ENCODE data around the gene MSI2. TPM values are rescaled to one million over a fixed set of nuclear protein-coding genes. Genes with fewer than 3 reads are reported as not detected.

MSI2 gene
- total RNA-seq, 4 donors from 2014 or later = 27.3 to 50.4 (median 36.8) TPM

DNA sequence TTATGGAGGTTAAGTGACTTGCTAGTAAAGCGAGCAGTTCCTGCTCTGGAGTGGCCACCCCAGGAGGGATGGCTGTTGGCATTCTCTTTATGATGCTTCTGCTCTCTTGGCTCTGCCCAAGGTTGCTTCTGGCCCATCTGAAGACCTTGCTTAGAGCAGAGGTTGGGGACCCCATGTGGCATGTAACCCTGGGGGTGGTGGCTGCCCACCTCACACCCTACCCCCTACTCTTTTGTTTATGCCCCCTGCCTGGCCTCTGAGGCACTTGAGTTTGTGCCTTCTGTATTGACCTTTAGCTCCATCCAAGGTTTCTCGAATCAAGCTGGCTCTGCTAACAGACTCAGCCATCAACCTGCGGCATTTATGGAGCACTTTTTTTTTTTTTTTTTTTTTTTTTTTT lies 214.6 kb downstream of the MSI2 start:
- 90 to 100% methylated on average over 1 to 3 of the region's 3 CpGs for WGBS, 2 donors (ENCODE audit: low coverage in 1 of 2)

DNA sequence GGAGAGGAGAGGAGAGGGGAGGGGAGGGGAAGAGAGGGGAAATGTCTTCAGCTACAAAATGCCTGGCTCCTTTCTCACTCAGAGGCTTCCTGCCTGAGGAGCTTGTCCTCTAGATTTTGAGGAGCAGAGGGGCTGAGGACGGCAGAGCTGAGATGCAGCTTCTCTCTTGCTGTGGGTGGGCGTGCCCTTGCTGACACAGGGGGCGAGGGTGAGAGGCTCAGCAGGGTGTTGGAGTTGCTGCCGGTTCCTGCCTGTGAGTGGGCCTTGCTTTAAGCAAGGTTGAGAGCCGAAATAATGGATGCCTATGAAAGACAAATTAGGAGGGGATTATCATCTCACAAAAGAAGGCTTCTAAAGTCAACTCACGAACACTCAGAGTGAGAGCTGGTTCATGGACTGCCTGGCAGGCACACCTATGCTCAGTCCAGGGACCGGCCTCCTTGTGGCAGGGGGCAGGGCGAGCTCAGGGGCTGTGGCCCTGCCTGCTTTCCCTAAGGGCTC lies 215.6 kb downstream of the MSI2 start:
- Histone ChIP-seq H3K36me3 (no peaks in the 10 kb centered on the region), H3K27me3 (no peaks in the 10 kb centered on the region), H3K4me3 (no peak overlapping the region), H3K4me1 (peaks cover 0 to 27% (median 6%) of the 10 kb centered on the region in 3 donors), H3K27ac (no peak overlapping the region), H3K9me3 (no peaks in the 10 kb centered on the region)
- WGBS, 2 donors (ENCODE audit: low coverage in 1 of 2) = 75 to 90% methylated on average over 2 of the region's 8 CpGs
- no peak for ATAC-seq
- TF ChIP-seq POLR2AphosphoS5 (IDR thresholded peaks at IDR 0.05) (no peak), EP300 (IDR thresholded peaks at IDR 0.05) (no peak), POLR2A (IDR thresholded peaks at IDR 0.05) (no peak)
- TF ChIP-seq, protein P1, sequence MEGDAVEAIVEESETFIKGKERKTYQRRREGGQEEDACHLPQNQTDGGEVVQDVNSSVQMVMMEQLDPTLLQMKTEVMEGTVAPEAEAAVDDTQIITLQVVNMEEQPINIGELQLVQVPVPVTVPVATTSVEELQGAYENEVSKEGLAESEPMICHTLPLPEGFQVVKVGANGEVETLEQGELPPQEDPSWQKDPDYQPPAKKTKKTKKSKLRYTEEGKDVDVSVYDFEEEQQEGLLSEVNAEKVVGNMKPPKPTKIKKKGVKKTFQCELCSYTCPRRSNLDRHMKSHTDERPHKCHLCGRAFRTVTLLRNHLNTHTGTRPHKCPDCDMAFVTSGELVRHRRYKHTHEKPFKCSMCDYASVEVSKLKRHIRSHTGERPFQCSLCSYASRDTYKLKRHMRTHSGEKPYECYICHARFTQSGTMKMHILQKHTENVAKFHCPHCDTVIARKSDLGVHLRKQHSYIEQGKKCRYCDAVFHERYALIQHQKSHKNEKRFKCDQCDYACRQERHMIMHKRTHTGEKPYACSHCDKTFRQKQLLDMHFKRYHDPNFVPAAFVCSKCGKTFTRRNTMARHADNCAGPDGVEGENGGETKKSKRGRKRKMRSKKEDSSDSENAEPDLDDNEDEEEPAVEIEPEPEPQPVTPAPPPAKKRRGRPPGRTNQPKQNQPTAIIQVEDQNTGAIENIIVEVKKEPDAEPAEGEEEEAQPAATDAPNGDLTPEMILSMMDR (IDR thresholded peaks at IDR 0.05) = no peak

More for the DNA sequence above, 214.6 kb downstream of the MSI2 start:
- no peak for TF ChIP-seq POLR2AphosphoS5 (IDR thresholded peaks at IDR 0.05)
- TF ChIP-seq EP300 (IDR thresholded peaks at IDR 0.05) = no peak
- TF ChIP-seq, protein P1 (IDR thresholded peaks at IDR 0.05) = no peak
- no peak for TF ChIP-seq POLR2A (IDR thresholded peaks at IDR 0.05)
- H3K27ac ChIP-seq = no peak overlapping the region
- no peaks in the 10 kb centered on the region for H3K27me3 ChIP-seq
- no peak overlapping the region for H3K4me3 ChIP-seq
- no peaks in the 10 kb centered on the region for H3K9me3 ChIP-seq
- no peaks in the 10 kb centered on the region for H3K36me3 ChIP-seq
- peaks cover 0 to 27% (median 6%) of the 10 kb centered on the region in 3 donors for H3K4me1 ChIP-seq
- no peak for ATAC-seq

DNA sequence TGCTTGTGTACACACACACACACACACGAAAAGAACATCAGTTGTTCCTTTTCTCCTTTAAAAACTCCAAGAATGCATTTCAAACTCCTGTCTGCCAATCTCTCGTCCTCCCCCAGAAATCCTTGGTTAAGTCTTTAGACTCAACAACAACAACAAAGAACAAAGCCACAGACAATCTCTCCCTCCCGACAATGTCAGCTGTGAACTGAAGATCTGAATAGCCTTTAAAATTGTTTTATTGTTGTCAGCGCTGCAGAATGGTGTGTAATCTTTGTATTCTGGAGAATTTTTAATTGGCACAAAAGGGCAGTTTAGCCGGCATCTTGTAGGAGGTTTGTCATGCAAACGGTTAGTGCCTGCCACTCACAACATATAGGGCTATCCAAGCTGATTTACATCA lies 219.5 kb downstream of the MSI2 start:
- H3K4me1 ChIP-seq = peaks cover 0 to 55% (median 15%) of the 10 kb centered on the region in 3 donors

DNA sequence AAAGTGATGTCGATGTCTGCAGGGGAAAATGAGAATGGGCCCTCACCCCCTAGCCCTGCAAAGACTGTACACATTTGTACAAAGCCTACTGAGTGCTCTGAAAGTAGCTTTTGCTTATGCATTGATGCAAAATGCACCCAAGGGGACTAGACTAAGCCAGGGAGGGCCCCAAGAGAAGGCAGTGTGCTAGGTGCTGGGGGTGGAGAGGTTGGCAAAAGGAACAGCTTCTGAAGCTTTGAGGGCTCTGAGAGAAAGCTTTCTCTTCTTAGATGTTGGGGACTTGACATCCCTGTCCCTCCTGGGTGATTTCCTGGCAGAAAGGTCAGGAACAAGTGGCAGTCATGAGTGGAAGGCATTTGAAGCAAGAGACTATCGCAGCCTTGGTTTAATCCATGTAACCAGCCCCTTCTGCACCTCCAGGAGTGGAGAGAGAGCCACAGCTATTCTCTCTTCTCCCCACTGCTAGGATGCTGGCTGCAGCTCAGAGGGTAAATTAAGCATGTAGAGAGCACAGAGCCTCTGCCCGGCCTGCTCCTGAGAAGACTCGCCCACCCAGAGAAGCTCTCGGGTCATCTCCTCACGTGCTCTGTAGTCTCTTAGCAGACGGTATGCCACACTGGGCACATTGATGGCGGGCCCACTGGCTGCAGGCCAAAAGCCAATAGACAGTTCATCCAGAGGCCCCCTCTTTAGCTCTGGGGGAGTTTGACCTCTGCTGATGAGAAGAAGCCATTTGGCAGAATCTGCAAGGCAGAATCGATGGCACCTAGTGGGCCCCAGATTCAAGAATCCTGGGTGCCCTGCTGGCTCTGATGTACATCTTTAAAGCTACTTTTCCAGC lies 221.4 kb downstream of the MSI2 start:
- TF ChIP-seq POLR2A (IDR thresholded peaks at IDR 0.05) (no peak), EP300 (IDR thresholded peaks at IDR 0.05) (no peak), POLR2AphosphoS5 (IDR thresholded peaks at IDR 0.05) (no peak)
- TF ChIP-seq, protein P1 (IDR thresholded peaks at IDR 0.05) = no peak
- no peak for ATAC-seq
- 33 to 100% methylated on average over 1 to 3 of the region's 9 CpGs for WGBS, 2 donors (ENCODE audit: low coverage in 1 of 2)

More for the DNA sequence above, 219.5 kb downstream of the MSI2 start:
- Histone ChIP-seq H3K9me3 (no peaks in the 10 kb centered on the region), H3K27ac (no peak overlapping the region), H3K4me3 (no peak overlapping the region), H3K27me3 (no peaks in the 10 kb centered on the region), H3K36me3 (no peaks in the 10 kb centered on the region)
- TF ChIP-seq, protein P1 (IDR thresholded peaks at IDR 0.05) = no peak
- TF ChIP-seq POLR2AphosphoS5 (IDR thresholded peaks at IDR 0.05) (no peak), EP300 (IDR thresholded peaks at IDR 0.05) (no peak), POLR2A (IDR thresholded peaks at IDR 0.05) (no peak)
- no peak for ATAC-seq
- WGBS, 2 donors (ENCODE audit: low coverage in 1 of 2) = 80 to 92% methylated on average over 6 of the region's 6 CpGs

More for the DNA sequence above, 221.4 kb downstream of the MSI2 start:
- H3K27me3 ChIP-seq = no peaks in the 10 kb centered on the region
- H3K27ac ChIP-seq = peak overlapping the region in 1 of 4 donors; percentile 50
- H3K36me3 ChIP-seq = no peaks in the 10 kb centered on the region
- no peak overlapping the region for H3K4me3 ChIP-seq
- peaks cover 5 to 63% (median 17%) of the 10 kb centered on the region in 3 donors for H3K4me1 ChIP-seq
- H3K9me3 ChIP-seq = no peaks in the 10 kb centered on the region

All from gastroesophageal sphincter (tissue), 4 donors.